GM23338 (cell line): ENCODE data around the gene TBRG4. TPM values are rescaled to one million over a fixed set of nuclear protein-coding genes. Genes with fewer than 3 reads are reported as not detected.
A peak's percentile ranks its signal among the peaks of the same experiment; 100 is the strongest.
"Not testable (repeated sequence)": the region's sequence is repeated elsewhere in the genome, so short reads cannot be mapped to it uniquely, and the experiment has no call there.

Experiments
- ATAC-seq: fragments of 200-7000 bp; cut with Tn5 transposase; 3 replicates; pipeline ENCODE4 v1.9.1; 2020
- DNase-seq: peaks from one replicate; pipeline ENCODE4 v3.0.0-alpha.2; 2015; ENCODE audit warnings: low spot score
- H2AFZ ChIP-seq: fragments of 200-600 bp; sonication (generic); 2 replicates; pipeline ENCODE4 v1.8.0; 2016; ENCODE audit warnings: antibody characterized with exemption, mild to moderate bottlenecking, moderate library complexity
- H3F3A ChIP-seq: fragments of 200-600 bp; sonication (generic); replicated peaks from 2 replicates; pipeline ENCODE4 v1.8.0; 2017; ENCODE audit warnings: antibody characterized with exemption, mixed run types, low read depth
- H3K27ac ChIP-seq: fragments of 200-600 bp; sonication (generic); 2 replicates; pipeline ENCODE4 v1.6.1; 2016; ENCODE audit warnings: low read depth
- H3K27me3 ChIP-seq: fragments of 200-600 bp; sonication (generic); 2 replicates; pipeline ENCODE4 v1.8.0; 2016; ENCODE audit warnings: mild to moderate bottlenecking, mixed run types, moderate library complexity; ENCODE audit not compliant: insufficient read depth
- H3K36me3 ChIP-seq: fragments of 200-600 bp; sonication (generic); 2 replicates; pipeline ENCODE4 v1.8.0; 2016; ENCODE audit warnings: mild to moderate bottlenecking; ENCODE audit not compliant: insufficient read depth
- H3K4me1 ChIP-seq: fragments of 200-600 bp; sonication (generic); 2 replicates; pipeline ENCODE4 v1.8.0; 2016; ENCODE audit warnings: mild to moderate bottlenecking, moderate library complexity; ENCODE audit not compliant: insufficient read depth
- H3K4me2 ChIP-seq: fragments of 200-600 bp; sonication (generic); 2 replicates; pipeline ENCODE4 v1.7.1; 2017; ENCODE audit warnings: mixed run types
- H3K4me3 ChIP-seq: fragments of 200-600 bp; sonication (generic); 2 replicates; pipeline ENCODE4 v1.6.1; 2016; ENCODE audit warnings: mixed run types
- H3K79me2 ChIP-seq: fragments of 200-600 bp; sonication (generic); replicated peaks from 2 replicates; pipeline ENCODE4 v1.8.0; 2017; ENCODE audit warnings: mild to moderate bottlenecking; ENCODE audit not compliant: insufficient read depth
- H3K9me2 ChIP-seq: fragments of 200-600 bp; sonication (generic); 2 replicates; pipeline ENCODE4 v1.8.0; 2017; ENCODE audit not compliant: insufficient read depth
- H4K20me1 ChIP-seq: fragments of 200-600 bp; sonication (generic); replicated peaks from 2 replicates; pipeline ENCODE4 v1.8.0; 2017; ENCODE audit warnings: mild to moderate bottlenecking; ENCODE audit not compliant: insufficient read depth
- H3K27ac Mint-ChIP-seq: 2 replicates; pipeline ENCODE4 v1.8.0; 2020; ENCODE audit warnings: inconsistent platforms, mild to moderate bottlenecking, moderate library complexity, mixed read lengths
- H3K27me3 Mint-ChIP-seq: 3 replicates; pipeline ENCODE4 v1.8.0; 2022; ENCODE audit warnings: low read depth, mild to moderate bottlenecking, moderate library complexity, mixed read lengths, inconsistent platforms; ENCODE audit not compliant: insufficient read depth, poor library complexity
- H3K36me3 Mint-ChIP-seq: 3 replicates; pipeline ENCODE4 v1.8.0; 2021; ENCODE audit warnings: low read depth, mild to moderate bottlenecking, inconsistent platforms, moderate library complexity, mixed read lengths
- H3K4me1 Mint-ChIP-seq: 3 replicates; pipeline ENCODE4 v1.8.0; 2020; ENCODE audit warnings: mild to moderate bottlenecking, inconsistent platforms, mixed read lengths
- H3K4me3 Mint-ChIP-seq: 3 replicates; pipeline ENCODE4 v1.8.0; 2021; ENCODE audit warnings: moderate library complexity, mild to moderate bottlenecking, inconsistent platforms, mixed read lengths
- H3K9me3 Mint-ChIP-seq: 3 replicates; pipeline ENCODE4 v1.8.0; 2020; ENCODE audit warnings: moderate library complexity, mild to moderate bottlenecking, inconsistent platforms, mixed read lengths
- CREB1 ChIP-seq: fragments of 250-450 bp; sonication (Bioruptor Pico); IDR thresholded peaks from 2 replicates; pipeline ENCODE4 v1.5.0; 2020; ENCODE audit warnings: low read depth, mild to moderate bottlenecking, moderate library complexity
- CTCF ChIP-seq, 2 experiments: fragments of 200-600 bp in 1 of 2; sonication (generic) in 1 of 2; conservative IDR thresholded peaks; 2 replicates each; pipeline versions ENCODE4 v1.5.1 to v1.6.1; 2016 to 2017; ENCODE audit warnings: antibody characterized with exemption in 2 of 2, low read depth in 2 of 2, mild to moderate bottlenecking in 2 of 2, moderate library complexity in 1 of 2
- ETS1 ChIP-seq: IDR thresholded peaks from 2 replicates; pipeline ENCODE4 v1.6.1; 2016; ENCODE audit warnings: antibody characterized with exemption
- EZH2 ChIP-seq: fragments of 200-600 bp; sonication (generic); IDR thresholded peaks from one replicate; pipeline ENCODE4 v1.8.0; 2017; ENCODE audit warnings: antibody characterized with exemption, mild to moderate bottlenecking, low read depth; ENCODE audit not compliant: unreplicated experiment
- JUNB ChIP-seq: IDR thresholded peaks from one replicate; pipeline ENCODE4 v1.6.1; 2016; ENCODE audit warnings: antibody characterized with exemption; ENCODE audit not compliant: unreplicated experiment
- POLR2AphosphoS5 ChIP-seq: IDR thresholded peaks from 2 replicates; pipeline ENCODE4 v1.6.1; 2016; ENCODE audit warnings: antibody characterized with exemption, low read depth
- REST ChIP-seq: IDR thresholded peaks from one replicate; pipeline ENCODE4 v1.6.1; 2018; ENCODE audit warnings: antibody characterized with exemption; ENCODE audit not compliant: unreplicated experiment
- ZNF331 ChIP-seq: fragments of 250-450 bp; sonication (Bioruptor Pico); IDR thresholded peaks from 2 replicates; pipeline ENCODE4 v1.5.0; 2020; ENCODE audit warnings: low read depth, mild to moderate bottlenecking, moderate library complexity
- polyA plus RNA-seq: library from polyadenylated mRNA; unstranded; fragments of >200 nt; fragmentation: Nextera tagmentation; extraction: Ambion mirVana; gene quantifications from 2 replicates; pipeline ENCODE4 v1.2.1, GENCODE V29; 2016
- total RNA-seq: library from RNA; depleted of rRNA; stranded (reverse); fragments of >200 nt; shearing (Covaris generic); gene quantifications from 2 replicates; pipeline ENCODE4 v1.2.3, GENCODE V29; 2014

Gene TBRG4
- total and polyA plus RNA-seq, 2 experiments from 2014 or later, result 72.5 to 162 TPM

- H3K4me1 ChIP-seq, H2AFZ ChIP-seq, ATAC-seq, H3K27ac Mint-ChIP-seq, DNase-seq, H3K4me2 ChIP-seq, H3K9me3 Mint-ChIP-seq, H3K9me2 ChIP-seq, H3K27ac ChIP-seq, H3K4me3 Mint-ChIP-seq, H3K4me1 Mint-ChIP-seq, H3K4me3 ChIP-seq, H3K36me3 Mint-ChIP-seq, H4K20me1 ChIP-seq, H3K79me2 ChIP-seq, H3K36me3 ChIP-seq, H3F3A ChIP-seq: not testable (repeated sequence)
- H3K27me3 Mint-ChIP-seq, result peaks cover 17% of the 10 kb centered on the region
- H3K27me3 ChIP-seq, result peaks cover 12% of the 10 kb centered on the region
These were observed 42.4 kb upstream of the TBRG4 start for GRCh38 chr7:45153861-45154260.

- no peak overlapping the region for H2AFZ ChIP-seq
- ATAC-seq, result no peak
- H3K27ac ChIP-seq, result no peak overlapping the region
- peaks cover 6% of the 10 kb centered on the region for H3K4me1 Mint-ChIP-seq
- H3K4me3 Mint-ChIP-seq, result no peak overlapping the region
- H3K9me2 ChIP-seq, result no peaks in the 10 kb centered on the region
- H3K9me3 Mint-ChIP-seq, result no peaks in the 10 kb centered on the region
- H3K27me3 ChIP-seq, result peaks cover 6% of the 10 kb centered on the region
- H3K4me2 ChIP-seq, result no peak overlapping the region
- peaks cover 11% of the 10 kb centered on the region for H3K27me3 Mint-ChIP-seq
- 0 out of 4 replicates have a peak, but pooled peaks of 1 of the 2 experiments have one; percentile 1 for TF ChIP-seq CTCF (conservative IDR thresholded peaks at IDR 0.05; ENCODE audit: low read depth in 2 of 2)
- no peak for TF ChIP-seq EZH2
- TF ChIP-seq POLR2AphosphoS5, result no peak
- TF ChIP-seq ZNF331 (CRISPR knock-in tag), result no peak
- no peaks in the 10 kb centered on the region for H3K79me2 ChIP-seq
- H3K4me3 ChIP-seq, result no peak overlapping the region
- DNase-seq, result no peak
- peak overlapping the region; percentile 37; the same call in 1 of the 2 replicates for H3K27ac Mint-ChIP-seq
- H3K36me3 Mint-ChIP-seq, result no peaks in the 10 kb centered on the region
- H3F3A ChIP-seq, result no peaks in the 10 kb centered on the region
- H3K36me3 ChIP-seq, result no peaks in the 10 kb centered on the region
- H3K4me1 ChIP-seq, result 0 out of 2 replicates have a peak, but pooled peaks cover 3% of the 10 kb centered on the region
- H4K20me1 ChIP-seq, result no peaks in the 10 kb centered on the region
These were observed 41.7 kb upstream of the TBRG4 start for GRCh38 chr7:45153233-45153632.

- Mint-ChIP-seq H3K4me3 (no peak overlapping the region), H3K4me1 (peaks cover 7% of the 10 kb centered on the region), H3K27me3 (peaks cover 7% of the 10 kb centered on the region), H3K9me3 (no peaks in the 10 kb centered on the region), H3K36me3 (no peaks in the 10 kb centered on the region), H3K27ac (no peak overlapping the region)
- no peaks in the 10 kb centered on the region for H3K79me2 ChIP-seq
- H3K27me3 ChIP-seq, result no peaks in the 10 kb centered on the region
- no peak overlapping the region for H3K4me3 ChIP-seq
- no peak overlapping the region for H2AFZ ChIP-seq
- ATAC-seq, result no peak
- no peaks in the 10 kb centered on the region for H4K20me1 ChIP-seq
- H3F3A ChIP-seq, result no peaks in the 10 kb centered on the region
- no peaks in the 10 kb centered on the region for H3K9me2 ChIP-seq
- no peaks in the 10 kb centered on the region for H3K36me3 ChIP-seq
- 0 out of 2 replicates have a peak, but pooled peaks cover 3% of the 10 kb centered on the region for H3K4me1 ChIP-seq
- no peak overlapping the region for H3K27ac ChIP-seq
- DNase-seq, result no peak
- H3K4me2 ChIP-seq, result no peak overlapping the region
- TF ChIP-seq REST (no peak), CREB1 (CRISPR knock-in tag) (no peak), ETS1 (no peak), JUNB (no peak)
These were observed 40.5 kb upstream of the TBRG4 start for GRCh38 chr7:45151967-45152366.
